GM12891 (cell line): ENCODE measurements around the gene USP32.
"Not testable (repeated sequence)": the region's sequence is repeated elsewhere in the genome, so short reads cannot be mapped to it uniquely, and the experiment has no call there.

ENCODE experiments used
- DNase-seq: peaks from one replicate; pipeline ENCODE4 v3.0.0; 2011; ENCODE audit warnings: low spot score; ENCODE audit not compliant: insufficient read length
- FAIRE-seq: peaks from 2 replicates; lab custom pipeline; 2011; peaks lifted over from hg19 to GRCh38; lab: Jason Lieb, UNC
- PAX5 ChIP-seq: IDR thresholded peaks from 2 replicates; pipeline ENCODE4 v1.6.1; 2011; ENCODE audit warnings: low read length, moderate library complexity, mild to moderate bottlenecking; ENCODE audit not compliant: insufficient read depth, severe bottlenecking
- POLR2A ChIP-seq: IDR thresholded peaks from 2 replicates; pipeline ENCODE4 v1.6.1; 2011; ENCODE audit warnings: low read depth, low read length, control low read depth
- POLR2AphosphoS5 ChIP-seq: IDR thresholded peaks from 2 replicates; pipeline ENCODE4 v1.6.1; 2011; ENCODE audit warnings: low read depth, low read length, control low read depth
- POU2F2 ChIP-seq: IDR thresholded peaks from 2 replicates; pipeline ENCODE4 v1.6.1; 2011; ENCODE audit warnings: low read depth, mild to moderate bottlenecking, control low read depth, low read length, moderate library complexity
- SPI1 ChIP-seq: IDR thresholded peaks from 2 replicates; pipeline ENCODE4 v1.6.1; 2011; ENCODE audit warnings: low read depth, low read length, control low read depth
- TAF1 ChIP-seq: IDR thresholded peaks from 2 replicates; pipeline ENCODE4 v1.6.1; 2011; ENCODE audit warnings: low read depth, low read length, control low read depth

USP32 gene

GRCh38 chr17:60423865-60424264 lies 31.9 kb upstream of the USP32 start:
- TF ChIP-seq POLR2A: no peak
- no peak for TF ChIP-seq POU2F2
- TF ChIP-seq PAX5: no peak
- TF ChIP-seq TAF1: no peak
- TF ChIP-seq POLR2AphosphoS5: no peak
- no peak for TF ChIP-seq SPI1
- DNase-seq (no peak), FAIRE-seq (no peak)

GRCh38 chr17:60422162-60422665 lies 30.3 kb upstream of the USP32 start, which contains the start of gene CHCT1:
Gene CHCT1 (plus strand): TSS chr17:60422489. CDS start chr17:60422593, 104 bp downstream.
- DNase-seq (no peak), FAIRE-seq (no peak)
- TF ChIP-seq SPI1 (peak; percentile 15; the same call in 1 of the 2 replicates), POLR2AphosphoS5 (no peak)

GRCh38 chr17:60421273-60422161 lies 29.6 kb upstream of the USP32 start:
- TF ChIP-seq PAX5 (no peak), POLR2A (no peak), POLR2AphosphoS5 (no peak), TAF1 (no peak), POU2F2 (no peak), SPI1 (no peak)
- DNase-seq (peak; percentile 84), FAIRE-seq (peak; percentile 87)

- FAIRE-seq: not testable (repeated sequence)
Measured at GRCh38 chr17:60419875-60420274, 27.9 kb upstream of the USP32 start.

GRCh38 chr17:60419003-60419402 lies 27.1 kb upstream of the USP32 start:
- DNase-seq, FAIRE-seq: not testable (repeated sequence)

More at GRCh38 chr17:60419875-60420274, 27.9 kb upstream of the USP32 start:
- DNase-seq: not testable (repeated sequence)

GRCh38 chr17:60416368-60416925 lies 24.5 kb upstream of the USP32 start:
- no peak for FAIRE-seq
- DNase-seq: no peak
- TF ChIP-seq TAF1 (no peak), POLR2A (no peak), PAX5 (no peak), POLR2AphosphoS5 (no peak), POU2F2 (no peak), SPI1 (no peak)

- no peak for DNase-seq
- no peak for FAIRE-seq
- TF ChIP-seq POLR2A (no peak), SPI1 (no peak), POLR2AphosphoS5 (no peak), PAX5 (no peak), TAF1 (no peak), POU2F2 (no peak)
Measured at GRCh38 chr17:60415146-60415545, 23.2 kb upstream of the USP32 start.

GRCh38 chr17:60412701-60413100 lies 20.8 kb upstream of the USP32 start:
- FAIRE-seq (no peak), DNase-seq (no peak)
- no peak for TF ChIP-seq POU2F2
- no peak for TF ChIP-seq POLR2AphosphoS5
- no peak for TF ChIP-seq PAX5
- no peak for TF ChIP-seq SPI1
- no peak for TF ChIP-seq TAF1
- no peak for TF ChIP-seq POLR2A

GRCh38 chr17:60410001-60410400 lies 18.1 kb upstream of the USP32 start:
- no peak for DNase-seq
- no peak for FAIRE-seq
- no peak for TF ChIP-seq TAF1
- TF ChIP-seq POLR2A: no peak
- TF ChIP-seq POLR2AphosphoS5: no peak
- TF ChIP-seq SPI1: no peak
- no peak for TF ChIP-seq PAX5

GRCh38 chr17:60406887-60407286 lies 15.0 kb upstream of the USP32 start:
- FAIRE-seq: no peak
- TF ChIP-seq POLR2AphosphoS5 (no peak), PAX5 (no peak), TAF1 (no peak), POU2F2 (no peak), SPI1 (no peak)
- no peak for DNase-seq
